Measurements from ENCODE around the gene FBN2.

Gene FBN2

DNA sequence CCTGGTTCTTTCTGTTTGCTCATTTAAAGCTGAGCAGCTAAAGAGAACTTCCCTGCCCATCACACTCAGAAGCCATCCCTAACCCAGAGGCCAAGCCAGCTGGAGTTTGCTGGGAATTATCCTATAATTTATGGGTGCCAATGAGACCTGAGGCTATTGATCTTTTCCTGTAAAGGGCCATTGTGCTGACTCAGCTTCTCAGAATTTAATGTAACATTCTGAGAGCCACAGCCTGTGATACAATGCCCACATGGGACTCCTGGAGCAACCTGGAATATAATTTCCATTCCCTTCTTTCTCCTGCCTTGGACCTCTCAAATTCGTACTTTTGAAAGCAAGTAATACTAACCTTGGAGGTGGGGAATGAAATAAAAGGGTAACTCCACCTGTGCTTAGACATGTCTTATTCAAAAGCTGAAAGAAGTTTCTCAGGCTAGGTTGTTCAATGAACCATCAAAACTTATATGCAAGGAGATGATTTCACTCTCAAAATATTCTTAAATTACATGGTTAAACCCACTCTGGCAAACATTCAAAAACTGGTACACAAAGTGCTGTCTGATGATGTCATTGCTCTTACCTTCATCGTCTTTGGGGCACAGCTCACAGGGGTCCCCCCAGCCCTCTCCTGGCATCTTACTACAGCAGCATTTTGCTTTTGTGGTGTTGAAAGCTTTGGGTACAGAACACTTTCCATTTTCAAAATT lies 247.7 kb downstream of the FBN2 start:
- no peak for DNase-seq

DNA sequence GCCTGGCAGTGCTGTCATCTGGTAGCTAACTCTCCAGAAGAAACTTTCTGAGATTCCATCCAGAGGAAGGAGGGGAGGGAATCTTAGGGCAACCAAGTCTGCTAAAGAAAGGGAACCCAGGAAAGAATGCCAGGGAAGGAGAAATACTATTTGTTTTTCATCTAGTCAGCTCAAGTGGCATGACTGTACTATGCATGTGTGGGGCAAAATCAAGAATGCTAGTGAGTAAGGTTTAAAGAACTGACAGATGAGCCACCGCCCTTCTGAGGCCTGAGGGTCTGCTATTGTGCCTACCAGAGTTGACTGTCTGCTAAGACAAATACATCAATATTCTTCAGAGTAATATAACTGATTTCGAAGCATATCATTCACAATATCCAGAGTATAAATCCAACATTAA lies 250.3 kb downstream of the FBN2 start:
- DNase-seq, result no peak

DNA sequence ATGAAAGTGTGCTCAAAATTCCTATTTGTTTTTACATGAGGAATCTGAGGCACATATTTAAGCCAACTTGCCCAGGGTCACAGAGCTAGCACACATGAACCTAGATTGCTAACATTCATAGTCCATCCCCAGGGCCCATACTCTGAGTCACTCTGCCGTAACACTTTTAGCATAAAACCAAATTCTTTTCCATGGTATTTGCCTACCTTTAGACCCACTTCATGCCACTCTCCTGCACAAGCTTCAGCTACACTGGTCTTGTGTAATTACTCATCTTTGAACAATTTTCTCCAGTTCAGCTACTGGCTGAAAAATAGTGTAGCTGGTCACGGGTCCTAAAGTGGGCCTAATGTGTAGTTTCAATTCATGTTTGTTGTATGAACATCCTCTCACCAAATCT lies 253.8 kb downstream of the FBN2 start:
- no peak for DNase-seq

DNA sequence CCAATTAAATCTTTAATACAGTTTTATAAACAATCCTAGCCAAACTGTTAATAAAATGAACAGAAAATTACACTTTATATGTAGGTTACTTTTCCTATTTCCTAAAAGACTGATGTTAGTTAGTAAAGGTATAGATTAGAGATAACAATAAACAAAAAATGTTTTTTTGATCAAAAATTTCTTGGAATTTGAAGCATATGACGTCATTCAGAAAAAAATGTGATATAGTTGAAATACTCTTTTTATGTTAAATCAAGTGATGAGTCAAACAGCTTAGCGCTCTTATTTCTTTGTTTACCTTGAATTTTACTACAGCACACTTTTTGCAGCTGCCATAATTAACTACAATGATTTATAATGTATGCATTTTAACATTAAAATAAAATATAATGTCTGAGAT lies 258.7 kb downstream of the FBN2 start:
- DNase-seq, result no peak

DNA sequence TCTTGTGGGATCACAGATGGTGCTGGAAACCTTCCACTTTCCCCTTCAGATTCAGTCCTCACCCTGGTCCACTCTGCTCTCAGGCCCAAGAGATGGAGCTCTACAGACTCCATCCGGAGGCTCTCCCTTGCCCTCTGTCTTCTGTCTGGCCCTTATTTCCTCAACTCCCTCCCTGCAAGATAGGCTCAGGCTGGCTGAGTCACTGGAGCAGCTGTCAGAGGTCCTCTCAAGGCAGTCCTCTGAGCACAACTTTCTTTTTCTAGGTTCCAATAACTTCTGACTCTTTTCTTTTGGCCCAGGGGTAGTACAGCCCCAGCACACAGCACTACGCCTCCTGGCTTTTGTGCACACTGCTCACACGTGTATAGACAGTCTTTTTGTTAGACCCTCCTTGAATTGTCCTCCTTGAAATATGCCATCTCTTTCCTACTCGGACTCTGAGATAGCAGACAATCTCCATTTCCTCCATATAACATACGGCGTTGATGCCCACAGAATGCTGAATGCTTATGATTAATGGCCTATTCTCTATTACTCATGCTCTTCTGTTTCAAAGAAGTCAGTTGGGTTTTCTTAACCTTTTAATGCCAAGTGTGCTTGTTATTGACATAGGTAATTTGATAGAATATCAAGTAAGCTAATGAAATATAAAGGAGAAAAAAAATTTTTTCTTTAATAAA lies 261.4 kb downstream of the FBN2 start:
- no peak for DNase-seq

DNA sequence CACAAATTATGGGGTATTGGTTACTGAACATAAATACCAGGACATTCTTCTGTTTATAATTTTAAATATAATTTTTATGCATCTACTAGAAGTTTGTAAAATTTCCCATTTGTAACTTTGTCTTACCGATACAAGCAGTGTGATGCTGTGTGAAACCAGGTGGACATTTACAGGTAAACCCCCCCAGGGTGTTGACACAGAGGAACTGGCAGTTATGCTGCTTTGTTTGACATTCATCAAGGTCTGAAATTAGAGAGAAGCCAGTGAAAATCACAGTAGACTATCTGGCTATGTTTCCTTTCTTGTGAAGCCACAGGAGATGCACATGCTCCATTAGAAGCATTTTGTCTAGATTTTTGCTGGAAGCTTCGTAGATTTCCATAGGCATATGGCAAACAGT lies 263.6 kb downstream of the FBN2 start:
- DNase-seq, result no peak

DNA sequence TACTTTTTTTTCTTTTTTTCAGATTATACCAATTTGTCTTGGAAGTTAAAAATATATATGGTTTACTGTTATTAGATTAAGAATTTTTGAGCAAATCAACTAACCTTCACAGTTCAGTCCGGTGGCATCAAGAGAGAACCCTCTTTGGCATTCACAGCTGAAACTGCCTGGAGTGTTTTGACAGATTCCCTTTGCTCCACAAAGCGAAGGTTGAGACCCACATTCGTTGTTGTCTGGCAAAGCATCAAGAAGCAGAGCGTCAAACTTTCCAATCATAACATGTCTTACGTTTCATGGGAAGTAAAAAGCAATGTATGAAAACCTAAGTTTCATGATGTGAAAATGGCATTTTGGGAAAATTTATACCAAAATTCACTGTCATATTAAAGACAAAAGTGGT lies 264.3 kb downstream of the FBN2 start:
- no peak for DNase-seq

DNA sequence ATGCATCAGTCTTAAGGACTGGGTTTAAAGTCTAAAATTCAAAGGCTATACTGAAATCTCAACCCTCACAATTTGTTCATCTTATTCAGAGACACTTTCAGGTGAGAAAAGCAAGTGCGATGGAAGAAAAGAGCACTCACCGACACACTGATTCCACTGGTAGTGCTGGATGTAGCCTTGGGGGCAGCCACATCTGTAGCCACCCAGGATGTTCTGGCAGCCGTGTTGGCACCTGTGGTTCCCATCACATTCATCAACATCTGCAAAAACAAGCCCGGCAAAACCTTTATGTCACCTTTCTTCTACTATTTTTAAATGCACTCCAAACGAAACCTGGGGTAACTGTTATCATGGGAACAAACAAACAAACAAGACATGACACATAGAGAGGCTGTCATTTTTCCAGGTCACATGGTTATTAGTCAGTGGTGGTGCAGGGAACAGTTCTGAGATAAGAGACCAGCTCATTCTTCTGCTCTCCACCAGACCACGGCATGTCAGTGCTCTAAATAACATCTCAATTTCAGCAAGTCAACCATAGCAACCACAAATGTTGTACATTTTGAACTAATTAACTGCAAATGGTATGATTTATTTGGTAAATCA lies 266.1 kb downstream of the FBN2 start:
- no peak for DNase-seq

DNA sequence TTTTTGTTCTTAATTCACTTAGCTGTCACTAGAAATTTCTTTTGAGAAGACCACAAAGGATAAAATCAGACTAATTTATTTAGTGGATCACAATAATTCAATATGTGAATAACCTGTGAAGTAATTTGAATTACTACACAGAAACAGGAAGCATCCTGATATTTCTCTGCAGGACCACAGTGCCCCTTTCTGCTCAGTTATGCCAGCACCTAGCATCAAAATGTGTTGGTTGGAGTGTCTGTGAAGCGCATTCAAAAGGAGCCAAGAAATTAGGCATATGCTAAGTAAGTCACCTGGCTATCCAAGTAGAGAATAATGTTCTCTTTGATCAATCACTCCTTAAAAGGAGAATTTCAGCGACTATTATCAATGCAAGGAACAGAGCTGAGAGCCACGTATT lies 267.0 kb downstream of the FBN2 start:
- DNase-seq, result no peak

DNA sequence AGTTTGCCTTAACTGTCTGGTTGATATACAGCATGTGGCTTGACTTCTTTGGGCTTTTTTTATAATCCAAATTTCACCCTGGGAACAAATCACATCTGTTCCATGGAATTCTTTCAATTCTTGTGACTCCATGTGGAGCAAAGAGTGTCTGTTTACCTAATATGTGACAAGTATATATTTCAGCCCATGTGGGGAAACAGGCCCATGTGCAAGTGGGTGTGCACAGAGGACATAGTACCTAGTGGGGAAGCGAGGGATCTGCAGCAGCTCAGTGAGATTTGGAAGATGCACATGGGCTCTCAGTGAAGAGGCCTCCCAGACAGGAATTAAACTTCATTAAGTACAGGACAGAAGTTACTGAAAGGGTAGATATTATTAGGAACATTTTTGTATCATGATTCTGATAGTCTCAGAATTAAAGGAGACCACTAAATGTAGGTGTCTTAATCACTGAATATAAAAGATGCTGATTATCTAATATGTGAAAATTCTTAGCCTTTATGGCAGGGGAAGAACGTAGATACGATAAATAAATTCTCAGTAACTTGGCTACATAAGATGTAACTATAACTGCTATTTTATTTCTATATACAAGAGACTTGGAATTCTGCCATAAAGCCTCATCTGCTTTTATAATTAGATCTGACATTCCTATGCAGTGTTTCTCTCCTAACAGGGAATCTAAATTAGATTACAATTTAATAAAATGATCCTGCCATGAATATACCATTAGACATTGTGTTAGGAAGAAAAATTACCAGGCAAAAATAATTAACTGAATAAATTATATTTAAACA lies 273.3 kb downstream of the FBN2 start:
- DNase-seq, result no peak

DNA sequence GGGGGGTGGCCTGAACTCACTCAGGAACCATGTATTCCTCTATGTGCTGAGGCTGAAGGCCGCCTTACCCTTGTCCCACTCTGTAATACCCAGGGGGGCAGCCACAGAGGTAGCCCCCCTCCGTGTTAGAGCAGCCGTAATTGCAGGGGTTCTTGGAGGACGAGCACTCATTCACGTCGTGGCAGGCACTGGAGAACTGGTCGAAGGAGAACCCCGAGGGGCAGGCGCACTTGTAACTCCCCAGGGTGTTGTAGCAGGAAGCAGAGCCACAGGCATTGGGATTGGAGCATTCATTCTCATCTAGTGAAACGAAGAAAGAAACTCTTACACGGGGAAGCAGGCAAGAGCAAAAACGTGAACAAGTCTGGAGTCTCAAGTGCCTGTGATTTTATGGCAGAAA lies 274.7 kb downstream of the FBN2 start:
- DNase-seq, result no peak

DNA sequence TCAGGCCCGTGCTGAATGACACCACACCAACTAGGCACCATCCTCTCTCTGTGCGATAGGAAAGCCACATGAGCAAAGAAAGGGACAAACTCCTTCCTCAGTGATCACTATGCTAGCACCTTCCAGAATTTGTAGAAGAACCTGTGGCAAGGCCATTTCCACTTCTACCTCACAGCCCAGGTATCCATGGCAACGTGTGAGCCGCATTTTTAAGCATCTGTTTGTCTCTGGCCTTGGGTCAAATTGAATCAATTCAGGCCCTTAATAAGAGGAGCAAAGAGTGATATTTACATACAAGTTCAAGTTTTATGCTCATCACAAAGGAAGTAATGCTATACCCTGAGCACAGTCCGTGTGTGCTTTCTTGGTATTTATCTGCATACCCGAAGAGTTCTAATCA lies 275.1 kb downstream of the FBN2 start:
- DNase-seq, result no peak

DNA sequence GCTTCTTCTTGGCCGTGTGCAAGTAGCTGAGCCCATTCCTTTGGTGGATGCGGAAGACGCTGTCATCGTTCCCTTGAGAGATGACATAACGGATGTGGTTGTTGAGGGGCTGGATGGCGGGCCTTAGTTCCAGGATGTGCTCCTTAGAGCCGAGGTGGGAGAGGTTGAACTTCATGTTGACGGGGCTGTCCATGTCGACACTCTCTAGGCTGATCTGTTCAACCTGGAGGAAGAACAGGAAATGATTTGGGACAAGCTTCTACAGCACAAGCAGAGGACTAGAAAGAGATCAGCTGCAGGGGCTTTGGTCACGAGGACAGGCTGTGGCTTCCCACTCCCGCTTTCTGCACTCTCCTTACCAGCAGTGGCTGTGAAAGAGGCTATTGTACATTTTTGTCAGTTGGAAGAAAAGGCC lies 278.4 kb downstream of the FBN2 start:
- no peak for DNase-seq

DNA sequence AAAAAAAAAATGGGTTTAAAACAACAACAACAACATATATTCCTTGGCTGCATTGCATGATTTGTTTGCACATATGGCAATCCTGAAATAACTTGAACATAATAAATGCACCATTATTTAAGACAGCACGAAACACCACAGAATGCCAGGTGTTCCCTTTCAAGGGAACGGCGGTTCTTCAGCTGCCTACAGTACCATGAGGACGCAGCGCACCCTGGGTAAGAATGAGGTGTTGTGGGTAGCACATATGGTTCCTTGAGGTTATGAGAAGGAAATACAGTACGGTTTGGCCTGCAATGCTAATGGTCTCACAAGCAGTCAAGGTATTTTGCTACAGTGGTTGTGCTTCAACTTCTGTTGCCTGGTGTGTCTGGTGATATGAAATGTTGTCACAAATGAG lies 279.7 kb downstream of the FBN2 start:
- DNase-seq, result no peak

DNA sequence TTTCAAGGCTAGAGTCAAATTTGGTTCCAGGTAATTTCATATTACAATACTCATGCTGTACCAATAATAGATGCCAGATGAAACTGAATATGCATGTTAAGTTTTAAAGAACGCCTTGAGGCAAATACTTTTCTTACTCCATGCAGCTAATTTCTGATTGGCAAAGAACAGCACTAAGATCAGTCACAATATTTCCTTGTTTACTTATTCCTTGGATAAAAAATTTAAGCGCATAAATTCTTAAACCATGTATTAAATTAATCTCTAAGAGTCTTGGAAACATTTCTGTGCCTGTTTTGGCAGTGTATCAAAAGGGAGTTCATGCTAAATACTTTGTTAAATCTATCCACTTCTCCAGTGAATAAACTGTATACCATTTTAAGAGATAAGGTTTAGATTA lies 281.0 kb downstream of the FBN2 start:
- DNase-seq, result no peak

DNA sequence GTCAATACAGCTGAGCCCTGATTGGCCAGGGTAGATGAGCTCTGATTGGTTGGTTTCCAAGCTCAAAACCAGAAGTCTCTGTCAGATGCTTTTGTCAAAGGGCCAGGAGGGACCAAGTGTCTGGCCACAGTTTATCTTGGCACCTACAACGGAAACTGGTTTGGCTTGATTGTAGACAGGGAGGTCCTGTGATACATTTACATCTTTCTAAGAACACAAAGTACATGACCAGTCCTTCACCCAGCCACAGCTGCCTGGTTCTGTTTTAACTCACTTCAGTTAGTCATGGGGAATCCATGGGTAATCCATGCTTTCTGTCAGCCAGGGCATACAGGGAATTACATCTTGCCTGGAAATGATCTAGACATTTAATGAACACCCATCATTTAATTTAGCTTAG lies 283.3 kb downstream of the FBN2 start:
- DNase-seq, result no peak

DNA sequence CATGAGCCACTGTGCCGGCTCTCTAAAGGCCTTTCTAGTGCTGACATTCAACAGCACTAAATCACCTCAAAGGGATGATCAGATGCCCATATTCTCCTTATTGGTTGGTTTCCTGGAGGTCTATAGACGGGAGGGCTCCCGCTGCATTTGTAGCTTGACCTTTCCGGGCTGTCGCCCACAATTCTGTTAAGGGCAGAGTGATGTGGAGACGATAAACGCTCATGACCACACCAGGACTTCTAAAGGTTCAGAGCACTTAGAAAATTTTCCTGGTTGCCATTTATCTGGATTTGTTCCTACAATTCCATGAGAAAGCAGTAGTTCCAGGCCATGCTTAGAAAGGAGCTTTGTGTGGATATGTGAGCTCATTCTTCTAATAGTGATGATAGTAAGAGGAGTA lies 284.2 kb downstream of the FBN2 start:
- DNase-seq, result no peak

DNA sequence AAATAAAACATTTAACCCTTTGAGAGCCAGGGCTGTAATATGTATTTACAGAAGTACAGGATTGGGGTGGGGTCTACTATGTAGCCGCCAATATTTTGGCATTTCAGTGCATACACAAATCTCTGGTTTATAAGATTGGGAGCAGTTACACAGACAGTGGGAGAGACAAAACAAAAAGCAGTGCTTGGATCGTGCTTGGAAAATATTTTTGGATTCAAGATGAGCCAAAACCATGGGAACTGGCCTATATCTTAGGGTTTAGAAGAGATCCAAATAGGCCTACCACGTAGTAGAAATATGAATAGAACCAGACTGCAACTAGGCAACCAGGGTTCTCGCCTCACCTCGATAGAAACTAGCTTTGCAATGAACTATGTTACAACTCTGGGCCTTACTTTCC lies 284.9 kb downstream of the FBN2 start:
- no peak for DNase-seq

DNA sequence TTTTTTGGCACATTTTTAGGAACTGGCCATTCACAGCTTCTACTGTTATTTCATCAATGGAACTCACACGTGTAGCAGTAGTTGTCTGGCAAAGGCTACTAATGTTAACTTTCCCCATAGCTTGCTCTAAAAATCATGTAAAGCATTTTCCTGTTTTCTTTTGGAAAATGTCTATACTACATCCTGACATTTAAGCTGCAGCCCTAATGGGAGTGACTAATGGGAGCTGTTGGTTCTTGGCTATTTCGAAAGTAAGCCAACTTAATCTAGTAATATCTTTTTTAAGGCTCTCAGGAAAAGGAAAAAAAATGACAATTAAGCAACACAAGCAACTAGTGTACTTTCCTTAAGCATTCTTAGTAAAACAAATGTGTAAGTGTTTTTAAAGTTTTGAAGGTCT lies 285.3 kb downstream of the FBN2 start:
- no peak for DNase-seq

DNA sequence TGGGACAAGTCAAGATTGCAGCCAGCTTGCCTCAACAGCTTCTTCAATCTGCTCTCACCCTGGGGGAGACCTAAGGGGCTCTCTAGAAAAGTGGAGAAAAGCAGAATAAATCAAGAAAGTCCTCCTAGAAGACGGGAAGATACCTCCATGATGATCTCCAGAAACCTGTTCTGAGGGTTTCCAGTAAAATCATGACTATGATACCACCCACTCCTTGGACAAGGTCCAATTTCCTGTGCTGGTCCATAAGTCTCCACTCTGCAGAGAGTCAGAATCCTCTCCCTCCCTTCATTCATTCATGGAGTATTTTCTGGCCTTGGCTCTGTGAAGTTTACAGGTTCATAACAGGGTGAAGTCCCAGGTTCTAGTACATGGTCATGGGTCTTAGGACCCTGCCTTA lies 285.8 kb downstream of the FBN2 start:
- DNase-seq, result no peak

DNA sequence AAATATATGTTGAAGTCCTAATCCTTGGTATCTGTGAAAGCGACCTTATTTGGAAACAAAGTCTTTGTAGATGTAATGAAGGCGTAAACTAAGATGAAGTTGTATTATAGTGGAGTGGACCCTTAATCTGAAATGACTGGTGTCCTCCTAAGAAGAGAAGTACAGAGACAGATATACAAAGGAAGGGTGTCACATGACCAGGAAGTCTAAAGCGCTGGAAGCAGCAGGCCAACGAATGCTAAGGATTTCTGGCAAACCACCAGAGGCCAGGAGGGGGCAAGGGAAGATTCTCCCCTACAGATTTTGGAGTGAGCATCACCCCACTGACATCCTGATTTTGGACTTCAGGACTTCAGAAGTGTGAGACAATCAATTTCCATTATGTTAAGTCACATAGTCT lies 292.1 kb downstream of the FBN2 start:
- no peak for DNase-seq

DNA sequence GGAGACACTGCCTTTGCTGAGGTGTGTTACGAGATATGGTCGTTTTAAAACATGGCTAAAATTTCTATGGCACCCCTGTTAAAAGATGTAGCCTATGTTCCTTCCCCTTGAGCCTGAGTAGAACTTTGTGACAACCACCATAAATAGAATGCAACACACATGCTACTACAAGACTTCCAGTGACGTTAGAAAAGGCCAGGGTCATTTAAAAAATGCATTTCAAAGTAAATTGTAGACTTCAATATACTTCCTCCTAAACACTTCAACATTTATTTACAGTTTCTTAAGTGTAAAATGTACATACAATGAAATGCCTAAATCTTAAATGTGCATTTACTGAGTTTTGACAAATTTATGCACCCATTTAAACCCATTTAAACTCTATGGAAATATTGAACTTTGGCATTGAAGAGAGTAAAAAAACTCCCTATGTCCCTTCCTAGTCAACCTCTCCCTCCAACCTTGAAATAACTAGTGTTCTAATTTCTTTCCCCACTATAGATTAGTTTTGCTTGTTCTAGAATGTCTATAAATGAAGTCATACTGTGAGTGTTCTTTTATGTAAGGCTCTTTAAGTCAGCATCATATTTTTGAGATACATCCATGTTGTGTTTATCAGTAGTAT lies 294.0 kb downstream of the FBN2 start:
- no peak for DNase-seq

DNA sequence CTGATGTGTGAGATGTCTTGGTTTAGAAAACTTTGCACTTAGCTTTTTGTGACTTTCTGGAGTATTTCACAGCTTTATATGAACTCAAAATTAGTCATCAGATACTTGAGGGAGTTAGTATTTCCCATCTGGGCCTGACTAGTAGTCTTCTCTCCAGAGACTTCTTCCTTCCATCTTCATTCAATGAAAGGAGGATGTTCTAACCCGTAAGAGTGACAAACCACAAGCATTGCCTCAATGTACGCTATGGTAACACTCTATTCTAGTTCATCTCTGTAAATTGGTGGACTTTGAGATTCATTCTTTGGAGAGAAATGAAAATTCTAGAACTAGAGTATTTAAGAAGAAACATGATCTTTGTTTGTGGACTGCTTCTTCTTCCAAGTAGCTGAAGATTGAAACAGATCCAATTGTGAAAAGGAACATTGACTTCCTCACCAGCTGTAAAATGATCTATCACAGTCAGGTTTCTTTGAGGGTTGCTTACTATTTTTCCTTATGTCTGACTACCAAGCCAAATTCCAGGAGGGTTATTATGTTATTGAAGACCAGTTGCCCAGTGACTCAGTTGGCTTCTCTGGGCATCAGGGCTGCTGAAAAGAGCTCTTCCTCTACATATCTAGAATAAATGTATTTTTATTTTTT lies 296.9 kb downstream of the FBN2 start:
- DNase-seq, result no peak
